ENCODE results near the gene COL23A1. TPM values are rescaled to one million over a fixed set of nuclear protein-coding genes. Genes with fewer than 3 reads are reported as not detected.

Gene COL23A1
- total RNA-seq, 2 donors from 2014 or later: 1.5 to 2.5 TPM

DNA sequence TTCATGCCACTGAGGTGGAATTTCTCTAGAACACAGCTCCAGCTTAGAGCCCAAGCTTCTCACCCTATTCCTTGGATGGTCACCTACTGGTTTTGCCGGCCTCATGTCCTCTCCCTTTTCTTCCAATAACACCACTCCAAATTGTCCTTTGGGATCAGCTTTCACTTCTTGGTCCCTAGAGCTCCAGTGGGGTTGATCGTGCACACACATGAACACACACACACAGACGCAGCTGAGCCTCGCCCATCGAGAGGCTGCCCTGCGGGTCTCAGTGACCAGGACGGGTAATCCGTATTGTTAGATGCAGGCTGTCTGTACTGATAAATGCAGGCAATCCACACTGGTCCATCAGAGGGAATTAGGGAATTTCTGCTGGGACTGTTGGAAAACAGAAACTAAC, 6.9 kb downstream of the COL23A1 start:
- Histone ChIP-seq H3K4me3 (no peak overlapping the region), H3K4me1 (ENCODE audit: control insufficient read depth in 1 of 2, low read depth in 2 of 2) (no peaks in the 10 kb centered on the region), H3K36me3 (no peaks in the 10 kb centered on the region), H3K27me3 (replicated peaks; ENCODE audit: insufficient read depth) (no peaks in the 10 kb centered on the region), H3K9me3 (no peaks in the 10 kb centered on the region), H3K27ac (no peak overlapping the region)
- TF ChIP-seq, protein P1, sequence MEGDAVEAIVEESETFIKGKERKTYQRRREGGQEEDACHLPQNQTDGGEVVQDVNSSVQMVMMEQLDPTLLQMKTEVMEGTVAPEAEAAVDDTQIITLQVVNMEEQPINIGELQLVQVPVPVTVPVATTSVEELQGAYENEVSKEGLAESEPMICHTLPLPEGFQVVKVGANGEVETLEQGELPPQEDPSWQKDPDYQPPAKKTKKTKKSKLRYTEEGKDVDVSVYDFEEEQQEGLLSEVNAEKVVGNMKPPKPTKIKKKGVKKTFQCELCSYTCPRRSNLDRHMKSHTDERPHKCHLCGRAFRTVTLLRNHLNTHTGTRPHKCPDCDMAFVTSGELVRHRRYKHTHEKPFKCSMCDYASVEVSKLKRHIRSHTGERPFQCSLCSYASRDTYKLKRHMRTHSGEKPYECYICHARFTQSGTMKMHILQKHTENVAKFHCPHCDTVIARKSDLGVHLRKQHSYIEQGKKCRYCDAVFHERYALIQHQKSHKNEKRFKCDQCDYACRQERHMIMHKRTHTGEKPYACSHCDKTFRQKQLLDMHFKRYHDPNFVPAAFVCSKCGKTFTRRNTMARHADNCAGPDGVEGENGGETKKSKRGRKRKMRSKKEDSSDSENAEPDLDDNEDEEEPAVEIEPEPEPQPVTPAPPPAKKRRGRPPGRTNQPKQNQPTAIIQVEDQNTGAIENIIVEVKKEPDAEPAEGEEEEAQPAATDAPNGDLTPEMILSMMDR (IDR thresholded peaks at IDR 0.05): no peak
- DNase-seq (ENCODE audit: low spot score): no peak
- ATAC-seq (ENCODE audit: insufficient number of reproducible peaks, low FRiP score, low read depth): no peak

DNA sequence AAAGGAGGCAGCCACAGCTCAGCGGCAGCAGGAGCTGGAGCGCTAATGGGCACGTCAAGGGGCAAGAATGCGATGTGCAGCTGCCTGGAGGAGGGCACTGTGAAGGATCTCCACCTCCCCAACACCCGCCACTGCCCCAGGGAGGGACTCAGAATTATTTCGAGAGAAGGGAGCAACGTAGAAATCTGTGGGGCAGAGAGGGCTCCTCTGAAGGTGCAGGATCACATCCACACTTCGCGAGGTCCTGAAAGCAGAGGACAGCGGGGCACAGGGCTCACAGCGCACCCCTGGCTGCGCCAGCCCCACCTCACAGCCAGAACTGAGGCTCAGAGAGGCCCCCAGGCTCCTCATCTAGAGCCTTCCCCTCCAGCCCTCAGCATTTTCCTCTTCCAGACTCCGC, 7.9 kb downstream of the COL23A1 start:
- TF ChIP-seq, protein P1 (IDR thresholded peaks at IDR 0.05): no peak

DNA sequence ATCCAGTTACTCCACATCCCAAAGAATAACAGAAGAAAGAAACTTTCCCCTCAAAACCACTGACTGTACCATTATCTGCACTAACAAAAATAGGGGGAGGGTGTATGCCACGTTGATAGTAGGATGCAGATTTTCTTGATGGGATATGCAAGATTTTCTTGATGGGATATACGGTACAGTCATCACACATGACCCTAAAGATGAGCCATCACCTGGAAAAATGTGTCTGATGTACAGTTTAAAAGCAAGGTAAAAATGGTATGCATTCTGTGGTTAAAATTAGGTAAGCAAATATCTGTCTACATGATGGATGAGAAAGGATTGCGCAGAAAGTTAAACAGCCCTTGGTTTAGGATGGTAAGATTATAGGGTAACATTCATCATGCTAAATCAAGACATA, 8.6 kb downstream of the COL23A1 start:
- H3K4me3 ChIP-seq: no peak overlapping the region
- DNase-seq (ENCODE audit: low spot score) (no peak), ATAC-seq (ENCODE audit: insufficient number of reproducible peaks, low FRiP score, low read depth) (no peak)
- peaks cover 0 to 4% of the 10 kb centered on the region in 2 donors for H3K4me1 ChIP-seq (ENCODE audit: control insufficient read depth in 1 of 2, low read depth in 2 of 2)
- no peak overlapping the region for H3K27ac ChIP-seq
- no peaks in the 10 kb centered on the region for H3K9me3 ChIP-seq
- peaks cover under 1% of the 10 kb centered on the region for H3K27me3 ChIP-seq (replicated peaks; ENCODE audit: insufficient read depth)
- TF ChIP-seq, protein P1 (IDR thresholded peaks at IDR 0.05): no peak
- H3K36me3 ChIP-seq: no peaks in the 10 kb centered on the region

More for the DNA sequence above, 7.9 kb downstream of the COL23A1 start:
- no peak overlapping the region for H3K27ac ChIP-seq
- no peaks in the 10 kb centered on the region for H3K4me1 ChIP-seq (ENCODE audit: control insufficient read depth in 1 of 2, low read depth in 2 of 2)
- no peak for DNase-seq (ENCODE audit: low spot score)
- no peaks in the 10 kb centered on the region for H3K9me3 ChIP-seq
- no peak for ATAC-seq (ENCODE audit: insufficient number of reproducible peaks, low FRiP score, low read depth)
- H3K36me3 ChIP-seq: no peaks in the 10 kb centered on the region
- H3K27me3 ChIP-seq (replicated peaks; ENCODE audit: insufficient read depth): no peaks in the 10 kb centered on the region
- H3K4me3 ChIP-seq: no peak overlapping the region

DNA sequence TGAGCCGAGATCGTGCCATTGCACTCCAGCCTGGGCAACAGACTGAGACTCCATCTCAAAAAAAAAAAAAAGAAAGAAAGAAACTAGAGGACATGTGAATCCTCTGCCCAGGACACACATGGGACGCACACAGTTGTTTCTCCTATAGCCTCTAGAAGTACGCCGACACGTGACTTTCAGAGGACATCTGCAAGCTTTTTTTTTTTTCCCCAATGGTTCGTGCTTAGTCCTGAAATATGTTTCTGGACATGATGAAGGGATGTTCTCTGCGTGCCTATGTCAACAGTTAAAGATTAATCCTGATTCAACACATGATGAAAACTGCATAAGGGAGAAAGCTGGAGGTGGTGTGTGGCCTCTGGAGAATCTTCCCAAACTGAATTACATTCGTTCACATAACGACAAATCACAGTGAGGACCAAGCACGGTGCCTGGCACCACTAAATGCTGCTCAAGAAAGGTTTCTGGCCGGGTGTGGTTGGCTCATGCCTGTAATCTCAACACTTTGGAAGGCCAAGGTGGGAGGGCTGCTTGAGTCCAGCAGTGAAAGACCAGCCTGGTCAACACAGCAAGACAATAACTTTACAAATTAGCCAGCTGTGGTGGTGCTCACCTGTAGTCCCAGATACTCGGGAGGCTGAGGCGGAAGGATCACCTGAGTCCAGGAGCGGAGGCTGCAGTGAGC, 9.8 kb downstream of the COL23A1 start:
- Histone ChIP-seq H3K36me3 (no peaks in the 10 kb centered on the region), H3K9me3 (no peaks in the 10 kb centered on the region), H3K27me3 (replicated peaks; ENCODE audit: insufficient read depth) (peaks cover 3% of the 10 kb centered on the region), H3K4me3 (no peak overlapping the region), H3K4me1 (ENCODE audit: control insufficient read depth in 1 of 2, low read depth in 2 of 2) (peaks cover 0 to 5% of the 10 kb centered on the region in 2 donors), H3K27ac (no peak overlapping the region)
- no peak for DNase-seq (ENCODE audit: low spot score)
- TF ChIP-seq, protein P1 (IDR thresholded peaks at IDR 0.05): no peak
- ATAC-seq (ENCODE audit: insufficient number of reproducible peaks, low FRiP score, low read depth): no peak

DNA sequence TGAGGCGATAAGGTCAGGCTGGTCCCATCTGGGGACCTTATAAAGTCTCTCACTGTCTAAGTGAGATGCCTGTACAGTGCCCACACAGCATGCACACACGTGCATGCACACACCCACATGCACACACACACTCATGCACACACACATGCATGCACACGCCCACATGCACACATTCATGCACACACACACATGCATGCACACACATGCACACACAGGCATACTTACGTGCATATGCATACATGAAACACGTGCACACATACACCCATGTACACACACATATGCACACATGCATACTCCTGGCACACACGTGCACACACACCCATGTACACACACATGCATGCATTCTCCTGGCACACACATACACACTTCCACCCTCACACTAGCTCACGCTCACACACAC, 12.2 kb downstream of the COL23A1 start:
- Histone ChIP-seq H3K4me3 (no peak overlapping the region), H3K4me1 (ENCODE audit: control insufficient read depth in 1 of 2, low read depth in 2 of 2) (peaks cover 0 to 5% of the 10 kb centered on the region in 2 donors), H3K36me3 (no peaks in the 10 kb centered on the region), H3K27me3 (replicated peaks; ENCODE audit: insufficient read depth) (peaks cover 3% of the 10 kb centered on the region), H3K27ac (no peak overlapping the region), H3K9me3 (no peaks in the 10 kb centered on the region)
- TF ChIP-seq, protein P1 (IDR thresholded peaks at IDR 0.05): no peak
- ATAC-seq (ENCODE audit: insufficient number of reproducible peaks, low FRiP score, low read depth): no peak
- DNase-seq (ENCODE audit: low spot score): no peak

Measured in thoracic aorta (tissue), 2 donors.